Measurements from ENCODE around the gene DPP10.

The DPP10 gene

GRCh38 chr2:114926303-114926702 is 483.9 kb downstream of the DPP10 start:
- WGBS, 2 donors (ENCODE audit: extremely low coverage in 2 of 2, insufficient read length in 2 of 2, insufficient replicate concordance in 1 of 2) = no CpG with 5 or more reads among the region's 4 CpGs
- Histone ChIP-seq H2AFZ (ENCODE audit: low read length) (no peak overlapping the region), H4K8ac (ENCODE audit: low read depth, low read length) (no peak overlapping the region), H3K18ac (ENCODE audit: low read length) (no peak overlapping the region), H3K4me3 (ENCODE audit: low read length in 2 of 2) (no peak overlapping the region), H2BK15ac (ENCODE audit: low read length) (no peak overlapping the region), H3K9ac (ENCODE audit: low read depth, low read length, poor library complexity) (no peak overlapping the region), H4K91ac (ENCODE audit: low read depth, low read length, poor library complexity) (no peak overlapping the region), H2AK5ac (ENCODE audit: low read depth, low read length) (no peak overlapping the region), H3K4ac (ENCODE audit: low read length) (no peak overlapping the region), H2BK12ac (ENCODE audit: low read length) (no peak overlapping the region), H3K23ac (ENCODE audit: low read depth, low read length, poor library complexity) (no peak overlapping the region), H3K79me1 (ENCODE audit: low read depth, low read length) (no peaks in the 10 kb centered on the region), H3K36me3 (replicated peaks in 1 of 2; ENCODE audit: control insufficient read depth in 2 of 2, insufficient read depth in 2 of 2, low read length in 2 of 2) (no peaks in the 10 kb centered on the region), H3K27ac (replicated peaks; ENCODE audit: low read length) (no peak overlapping the region), H3K27me3 (ENCODE audit: control insufficient read depth in 3 of 3, insufficient read depth in 3 of 3, low read depth in 1 of 3, low read length in 3 of 3) (no peaks in the 10 kb centered on the region), H2BK5ac (ENCODE audit: low read length) (no peak overlapping the region), H3K4me1 (ENCODE audit: control insufficient read depth in 2 of 2, insufficient read depth in 1 of 2, low read depth in 1 of 2, low read length in 2 of 2) (no peaks in the 10 kb centered on the region), H3K9me3 (replicated peaks in 1 of 2; ENCODE audit: control insufficient read depth in 2 of 2, insufficient read depth in 1 of 2, low read depth in 1 of 2, low read length in 2 of 2) (peaks cover 0 to 5% of the 10 kb centered on the region in 2 donors), H3K4me2 (ENCODE audit: insufficient read depth, low read length, poor library complexity, severe bottlenecking) (no peak overlapping the region), H2BK120ac (ENCODE audit: low read depth, low read length) (no peak overlapping the region), H3K14ac (ENCODE audit: low read length) (no peak overlapping the region)
- DNase-seq (ENCODE audit: low spot score) = no peak

GRCh38 chr2:114929225-114929624 is 486.8 kb downstream of the DPP10 start:
- no peaks in the 10 kb centered on the region for H3K4me1 ChIP-seq (ENCODE audit: control insufficient read depth in 2 of 2, insufficient read depth in 1 of 2, low read depth in 1 of 2, low read length in 2 of 2)
- H3K18ac ChIP-seq (ENCODE audit: low read length) = no peak overlapping the region
- H3K4me2 ChIP-seq (ENCODE audit: insufficient read depth, low read length, poor library complexity, severe bottlenecking) = no peak overlapping the region
- no peak overlapping the region for H3K9ac ChIP-seq (ENCODE audit: low read depth, low read length, poor library complexity)
- no peak overlapping the region for H3K4ac ChIP-seq (ENCODE audit: low read length)
- H2BK15ac ChIP-seq (ENCODE audit: low read length) = no peak overlapping the region
- no peak overlapping the region for H3K27ac ChIP-seq (replicated peaks; ENCODE audit: low read length)
- no peak overlapping the region for H4K91ac ChIP-seq (ENCODE audit: low read depth, low read length, poor library complexity)
- H3K14ac ChIP-seq (ENCODE audit: low read length) = no peak overlapping the region
- H2AK5ac ChIP-seq (ENCODE audit: low read depth, low read length) = no peak overlapping the region
- H2BK12ac ChIP-seq (ENCODE audit: low read length) = no peak overlapping the region
- no peak overlapping the region for H2AFZ ChIP-seq (ENCODE audit: low read length)
- H3K27me3 ChIP-seq (ENCODE audit: control insufficient read depth in 3 of 3, insufficient read depth in 3 of 3, low read depth in 1 of 3, low read length in 3 of 3) = no peaks in the 10 kb centered on the region
- no peak overlapping the region for H2BK120ac ChIP-seq (ENCODE audit: low read depth, low read length)
- H3K36me3 ChIP-seq (replicated peaks in 1 of 2; ENCODE audit: control insufficient read depth in 2 of 2, insufficient read depth in 2 of 2, low read length in 2 of 2) = no peaks in the 10 kb centered on the region
- H2BK5ac ChIP-seq (ENCODE audit: low read length) = no peak overlapping the region
- H3K79me1 ChIP-seq (ENCODE audit: low read depth, low read length) = no peaks in the 10 kb centered on the region
- WGBS, 2 donors (ENCODE audit: extremely low coverage in 2 of 2, insufficient read length in 2 of 2, insufficient replicate concordance in 1 of 2) = no CpG with 5 or more reads among the region's 7 CpGs
- H3K4me3 ChIP-seq (ENCODE audit: low read length in 2 of 2) = no peak overlapping the region
- H4K8ac ChIP-seq (ENCODE audit: low read depth, low read length) = no peak overlapping the region
- H3K9me3 ChIP-seq (replicated peaks in 1 of 2; ENCODE audit: control insufficient read depth in 2 of 2, insufficient read depth in 1 of 2, low read depth in 1 of 2, low read length in 2 of 2) = peaks cover 0 to 5% of the 10 kb centered on the region in 2 donors
- DNase-seq (ENCODE audit: low spot score) = no peak
- no peak overlapping the region for H3K23ac ChIP-seq (ENCODE audit: low read depth, low read length, poor library complexity)

- Histone ChIP-seq H2AK5ac (ENCODE audit: low read depth, low read length) (no peak overlapping the region), H2BK120ac (ENCODE audit: low read depth, low read length) (no peak overlapping the region), H3K27ac (replicated peaks; ENCODE audit: low read length) (no peak overlapping the region), H2BK5ac (ENCODE audit: low read length) (no peak overlapping the region), H3K4me2 (ENCODE audit: insufficient read depth, low read length, poor library complexity, severe bottlenecking) (no peak overlapping the region), H2BK12ac (ENCODE audit: low read length) (no peak overlapping the region), H4K8ac (ENCODE audit: low read depth, low read length) (no peak overlapping the region), H3K9me3 (replicated peaks in 1 of 2; ENCODE audit: control insufficient read depth in 2 of 2, insufficient read depth in 1 of 2, low read depth in 1 of 2, low read length in 2 of 2) (no peaks in the 10 kb centered on the region), H3K4me3 (ENCODE audit: low read length in 2 of 2) (no peak overlapping the region), H3K4me1 (ENCODE audit: control insufficient read depth in 2 of 2, insufficient read depth in 1 of 2, low read depth in 1 of 2, low read length in 2 of 2) (no peaks in the 10 kb centered on the region), H3K27me3 (ENCODE audit: control insufficient read depth in 3 of 3, insufficient read depth in 3 of 3, low read depth in 1 of 3, low read length in 3 of 3) (no peaks in the 10 kb centered on the region), H3K23ac (ENCODE audit: low read depth, low read length, poor library complexity) (no peak overlapping the region), H3K36me3 (replicated peaks in 1 of 2; ENCODE audit: control insufficient read depth in 2 of 2, insufficient read depth in 2 of 2, low read length in 2 of 2) (no peaks in the 10 kb centered on the region), H3K14ac (ENCODE audit: low read length) (no peak overlapping the region), H3K4ac (ENCODE audit: low read length) (no peak overlapping the region), H3K18ac (ENCODE audit: low read length) (no peak overlapping the region), H3K79me1 (ENCODE audit: low read depth, low read length) (no peaks in the 10 kb centered on the region), H3K9ac (ENCODE audit: low read depth, low read length, poor library complexity) (no peak overlapping the region), H2AFZ (ENCODE audit: low read length) (no peak overlapping the region), H2BK15ac (ENCODE audit: low read length) (no peak overlapping the region), H4K91ac (ENCODE audit: low read depth, low read length, poor library complexity) (no peak overlapping the region)
- no CpG with 5 or more reads among the region's 4 CpGs for WGBS, 2 donors (ENCODE audit: extremely low coverage in 2 of 2, insufficient read length in 2 of 2, insufficient replicate concordance in 1 of 2)
- DNase-seq (ENCODE audit: low spot score) = no peak
Measured at GRCh38 chr2:114933671-114934241, 491.3 kb downstream of the DPP10 start.

GRCh38 chr2:114935031-114935430 is 492.6 kb downstream of the DPP10 start:
- Histone ChIP-seq H2BK5ac (ENCODE audit: low read length) (no peak overlapping the region), H2BK120ac (ENCODE audit: low read depth, low read length) (no peak overlapping the region), H3K79me1 (ENCODE audit: low read depth, low read length) (no peaks in the 10 kb centered on the region), H3K27ac (replicated peaks; ENCODE audit: low read length) (no peak overlapping the region), H3K9ac (ENCODE audit: low read depth, low read length, poor library complexity) (no peak overlapping the region), H3K4me3 (ENCODE audit: low read length in 2 of 2) (no peak overlapping the region), H2AK5ac (ENCODE audit: low read depth, low read length) (no peak overlapping the region), H3K18ac (ENCODE audit: low read length) (no peak overlapping the region), H2BK15ac (ENCODE audit: low read length) (no peak overlapping the region), H2BK12ac (ENCODE audit: low read length) (no peak overlapping the region), H3K4ac (ENCODE audit: low read length) (no peak overlapping the region), H3K23ac (ENCODE audit: low read depth, low read length, poor library complexity) (no peak overlapping the region), H3K14ac (ENCODE audit: low read length) (no peak overlapping the region), H3K4me1 (ENCODE audit: control insufficient read depth in 2 of 2, insufficient read depth in 1 of 2, low read depth in 1 of 2, low read length in 2 of 2) (no peaks in the 10 kb centered on the region), H3K9me3 (replicated peaks in 1 of 2; ENCODE audit: control insufficient read depth in 2 of 2, insufficient read depth in 1 of 2, low read depth in 1 of 2, low read length in 2 of 2) (no peaks in the 10 kb centered on the region), H3K36me3 (replicated peaks in 1 of 2; ENCODE audit: control insufficient read depth in 2 of 2, insufficient read depth in 2 of 2, low read length in 2 of 2) (no peaks in the 10 kb centered on the region), H4K91ac (ENCODE audit: low read depth, low read length, poor library complexity) (no peak overlapping the region), H3K4me2 (ENCODE audit: insufficient read depth, low read length, poor library complexity, severe bottlenecking) (no peak overlapping the region), H4K8ac (ENCODE audit: low read depth, low read length) (no peak overlapping the region), H3K27me3 (ENCODE audit: control insufficient read depth in 3 of 3, insufficient read depth in 3 of 3, low read depth in 1 of 3, low read length in 3 of 3) (no peaks in the 10 kb centered on the region), H2AFZ (ENCODE audit: low read length) (no peak overlapping the region)
- no peak for DNase-seq (ENCODE audit: low spot score)
- WGBS, 2 donors (ENCODE audit: extremely low coverage in 2 of 2, insufficient read length in 2 of 2, insufficient replicate concordance in 1 of 2) = no CpG with 5 or more reads among the region's 7 CpGs
